RCC 7860 (cell line): ENCODE measurements around the gene ALKBH7.

ENCODE experiments used
- DNase-seq: peaks from one replicate; pipeline ENCODE4 v3.0.0-alpha.2; 2015; ENCODE audit warnings: low spot score
- FAIRE-seq: peaks from 2 replicates; lab custom pipeline; 2012; peaks lifted over from hg19 to GRCh38; lab: Jason Lieb, UNC

Gene ALKBH7

GRCh38 chr19:6362351-6362801 lies 10.2 kb upstream of the ALKBH7 start:
- no peak for DNase-seq
- FAIRE-seq = no peak

GRCh38 chr19:6364353-6364752 lies 8.2 kb upstream of the ALKBH7 start:
- DNase-seq = no peak
- no peak for FAIRE-seq

GRCh38 chr19:6373096-6373812 lies 660 bp downstream of the ALKBH7 start:
- DNase-seq (peak; percentile 86), FAIRE-seq (no peak)

- DNase-seq (no peak), FAIRE-seq (no peak)
Measured at GRCh38 chr19:6373813-6374108, 1.2 kb downstream of the ALKBH7 start.

GRCh38 chr19:6374161-6374709 lies 1.6 kb downstream of the ALKBH7 start:
- DNase-seq (no peak), FAIRE-seq (no peak)

GRCh38 chr19:6374711-6375410 lies 2.3 kb downstream of the ALKBH7 start:
- DNase-seq = no peak
- FAIRE-seq = no peak

- FAIRE-seq = no peak
Measured at GRCh38 chr19:6375411-6376010, 2.9 kb downstream of the ALKBH7 start, which contains the start of gene PSPN. TSS of gene PSPN (minus strand) at chr19:6375933. CDS start at chr19:6375849, 84 bp downstream.

GRCh38 chr19:6376512-6377190 lies 4.1 kb downstream of the ALKBH7 start:
- no peak for FAIRE-seq
- DNase-seq = no peak

More at GRCh38 chr19:6375411-6376010, 2.9 kb downstream of the ALKBH7 start, which contains the start of gene PSPN:
- no peak for DNase-seq

- DNase-seq (peak; percentile 21), FAIRE-seq (no peak)
Measured at GRCh38 chr19:6378041-6378440, 5.4 kb downstream of the ALKBH7 start.

GRCh38 chr19:6378486-6378885 lies 5.9 kb downstream of the ALKBH7 start:
- DNase-seq (no peak), FAIRE-seq (no peak)

GRCh38 chr19:6379744-6380143 lies 7.2 kb downstream of the ALKBH7 start:
- DNase-seq (no peak), FAIRE-seq (no peak)

- DNase-seq = no peak
Measured at GRCh38 chr19:6381030-6381750, 8.6 kb downstream of the ALKBH7 start.

GRCh38 chr19:6383188-6383587 lies 10.6 kb downstream of the ALKBH7 start:
- FAIRE-seq = no peak

More at GRCh38 chr19:6381030-6381750, 8.6 kb downstream of the ALKBH7 start:
- FAIRE-seq = no peak

GRCh38 chr19:6384381-6384780 lies 11.8 kb downstream of the ALKBH7 start:
- FAIRE-seq (no peak), DNase-seq (no peak)

More at GRCh38 chr19:6383188-6383587, 10.6 kb downstream of the ALKBH7 start:
- no peak for DNase-seq

GRCh38 chr19:6387372-6387771 lies 14.8 kb downstream of the ALKBH7 start:
- DNase-seq (no peak), FAIRE-seq (no peak)

GRCh38 chr19:6392221-6393073 lies 19.9 kb downstream of the ALKBH7 start:
- DNase-seq (no peak), FAIRE-seq (no peak)

GRCh38 chr19:6393074-6393982 lies 20.7 kb downstream of the ALKBH7 start, which contains the start of gene GTF2F1:
TSS of gene GTF2F1 (minus strand) at chr19:6393164. CDS start at chr19:6392995, 169 bp downstream.
- FAIRE-seq (peak; percentile 62), DNase-seq (peak; percentile 77)

- FAIRE-seq (no peak), DNase-seq (no peak)
Measured at GRCh38 chr19:6393983-6394412, 21.4 kb downstream of the ALKBH7 start.
